ENCODE measurements around the gene POLR3A.

POLR3A gene

GRCh38 chr10:78047314-78047891 lies 18.1 kb upstream of the POLR3A start:
- peak; percentile 70 to 84 (median 76) for DNase-seq (ENCODE audit: low read depth in 2 of 3, low spot score in 1 of 3)

DNA sequence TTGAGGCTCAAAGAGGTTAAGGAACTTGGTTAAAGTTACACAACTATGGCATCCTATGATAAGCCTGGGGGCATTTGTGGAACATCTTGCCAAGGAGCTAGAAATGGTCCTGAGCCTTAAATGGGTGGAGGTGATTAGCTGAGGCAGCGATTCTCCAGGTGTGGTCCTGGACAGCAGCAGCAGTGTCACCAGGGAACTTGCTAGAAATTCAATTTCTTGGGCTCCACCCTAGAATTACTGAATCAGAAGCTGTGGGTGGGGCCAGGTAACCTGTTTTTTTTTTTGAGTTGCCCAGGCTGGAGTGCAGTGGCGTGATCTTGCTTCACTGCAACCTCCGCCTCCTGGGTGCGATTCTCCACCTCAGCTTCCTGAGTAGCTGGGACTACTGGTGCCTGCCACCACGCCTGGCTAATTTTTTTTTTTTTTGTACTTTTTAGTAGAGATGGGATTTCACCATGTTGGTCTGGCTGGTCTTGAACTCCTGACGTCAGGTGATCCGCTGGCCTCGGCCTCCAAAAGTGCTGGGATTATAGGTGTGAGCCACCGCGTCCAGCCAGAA lies 17.5 kb upstream of the POLR3A start:
- DNase-seq (ENCODE audit: low read depth in 2 of 3, low spot score in 1 of 3), result no peak

DNA sequence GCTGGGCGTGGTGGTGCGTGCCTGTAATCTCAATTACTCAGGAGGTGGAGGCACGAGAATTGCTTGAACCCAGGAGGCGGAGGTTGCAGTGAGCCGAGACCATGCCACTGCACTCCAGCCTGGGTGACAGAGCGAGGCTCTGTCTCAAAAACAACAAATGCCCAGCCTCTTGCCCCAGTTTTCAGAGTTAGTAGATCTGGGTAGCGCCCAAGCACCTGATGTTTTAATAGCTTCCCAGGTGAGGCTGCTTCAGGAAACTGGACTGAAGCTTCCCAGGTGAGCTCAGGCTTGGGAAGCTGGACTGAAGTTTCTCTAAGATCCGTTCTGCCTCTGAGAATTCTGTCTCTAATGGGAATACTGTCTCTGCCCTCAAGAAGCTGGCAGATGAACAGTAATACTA lies 16.5 kb upstream of the POLR3A start:
- no peak for DNase-seq (ENCODE audit: low read depth in 2 of 3, low spot score in 1 of 3)

DNA sequence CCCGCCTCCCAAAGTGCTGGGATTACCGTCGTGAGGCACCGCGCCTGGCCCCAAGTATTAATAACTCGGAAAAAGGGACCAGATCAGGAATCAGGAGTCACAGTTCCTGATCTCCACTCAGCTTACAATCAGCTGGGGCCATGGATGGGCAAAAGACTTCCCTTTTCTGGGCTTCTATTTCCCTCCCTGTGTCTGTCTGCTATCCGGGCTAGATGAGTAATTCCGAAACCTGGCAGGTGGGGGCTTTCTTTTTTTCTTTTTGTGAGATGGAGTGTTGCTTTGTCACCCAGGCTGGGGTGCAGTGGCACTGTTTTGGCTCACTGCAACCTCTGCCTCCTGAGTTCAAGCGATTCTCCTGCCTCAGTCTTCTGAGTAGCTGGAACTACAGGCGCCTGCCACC lies 15.9 kb upstream of the POLR3A start:
- DNase-seq (ENCODE audit: low read depth in 2 of 3, low spot score in 1 of 3), result no peak

DNA sequence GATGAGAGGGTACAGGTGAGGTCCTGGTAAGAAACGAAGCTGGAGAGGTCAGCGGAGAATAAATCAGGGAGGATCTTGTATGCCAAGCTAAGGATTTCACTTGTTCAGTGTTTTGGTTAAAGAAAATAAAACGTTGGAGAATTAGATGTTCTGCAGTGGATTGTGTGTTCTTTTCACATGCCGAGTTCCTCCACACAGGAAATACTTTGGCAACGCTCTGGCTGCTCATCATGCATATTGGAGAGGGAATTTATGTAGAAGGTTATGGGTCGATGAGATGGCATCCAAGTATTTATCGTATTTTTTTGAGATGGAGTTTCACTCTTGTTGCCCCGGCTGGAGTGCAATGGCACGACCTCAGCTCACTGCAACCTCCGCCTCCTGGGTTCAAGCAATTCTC lies 15.4 kb upstream of the POLR3A start:
- DNase-seq (ENCODE audit: low read depth in 2 of 3, low spot score in 1 of 3), result no peak

GRCh38 chr10:78044179-78044578 lies 14.9 kb upstream of the POLR3A start:
- no peak for DNase-seq (ENCODE audit: low read depth in 2 of 3, low spot score in 1 of 3)

- no peak for DNase-seq (ENCODE audit: low read depth in 2 of 3, low spot score in 1 of 3)
Measured at GRCh38 chr10:78042752-78043104, 13.4 kb upstream of the POLR3A start.

DNA sequence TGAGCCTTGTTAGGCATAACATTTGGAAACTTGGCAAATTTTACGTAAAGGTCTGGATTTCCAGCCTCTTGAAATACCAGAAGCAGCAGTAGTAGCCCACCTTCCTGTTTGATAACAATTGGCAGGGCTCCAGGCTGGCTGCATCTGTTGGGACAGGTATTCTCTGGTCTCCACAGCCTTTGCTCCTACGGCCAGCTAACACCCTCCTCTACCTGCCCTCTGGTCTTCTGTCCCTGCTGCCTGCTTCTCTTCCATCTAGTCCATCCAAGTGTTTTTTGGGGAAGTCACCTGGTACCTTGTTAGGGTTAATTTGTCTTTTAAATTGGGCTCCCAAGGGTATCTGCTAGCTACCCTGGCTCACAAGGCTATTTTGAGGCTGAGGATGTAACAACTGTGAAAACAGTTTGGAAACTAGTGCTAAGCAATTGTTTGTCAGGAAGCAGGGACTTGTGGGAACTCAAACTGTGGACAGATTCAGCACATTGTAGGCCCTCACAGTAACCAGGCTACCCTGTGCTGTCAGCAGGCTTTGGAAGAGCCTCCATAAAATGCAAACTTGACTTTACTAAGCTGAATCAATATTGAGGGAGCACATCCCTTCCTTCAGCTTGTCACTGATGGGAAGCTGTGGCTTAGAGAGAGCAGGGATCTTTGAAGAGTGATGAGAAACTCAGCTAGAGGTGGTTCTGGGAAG lies 12.9 kb upstream of the POLR3A start:
- DNase-seq (ENCODE audit: low read depth in 2 of 3, low spot score in 1 of 3), result no peak

GRCh38 chr10:78041170-78042057 lies 12.1 kb upstream of the POLR3A start:
- DNase-seq (ENCODE audit: low read depth in 2 of 3, low spot score in 1 of 3), result no peak

DNA sequence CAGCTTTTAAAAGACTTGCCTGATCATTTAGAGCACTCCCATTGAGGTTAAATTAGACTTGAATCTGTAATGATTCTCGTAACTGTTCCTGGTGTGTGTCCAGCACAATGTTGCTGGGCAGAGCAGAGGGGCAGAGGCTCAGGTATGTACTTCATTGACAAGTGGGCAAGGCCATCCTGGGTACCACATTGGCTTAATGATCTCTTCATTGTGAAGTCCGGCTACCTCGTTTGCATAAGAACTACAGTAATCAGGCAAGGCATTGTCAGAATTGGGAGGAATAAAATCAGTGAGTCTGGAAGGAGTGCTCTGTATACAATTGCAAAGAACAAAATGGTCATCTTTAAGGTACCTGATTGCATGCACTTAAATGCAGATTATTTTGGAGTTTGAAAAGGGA lies 10.4 kb upstream of the POLR3A start:
- DNase-seq (ENCODE audit: low read depth in 2 of 3, low spot score in 1 of 3), result no peak

DNA sequence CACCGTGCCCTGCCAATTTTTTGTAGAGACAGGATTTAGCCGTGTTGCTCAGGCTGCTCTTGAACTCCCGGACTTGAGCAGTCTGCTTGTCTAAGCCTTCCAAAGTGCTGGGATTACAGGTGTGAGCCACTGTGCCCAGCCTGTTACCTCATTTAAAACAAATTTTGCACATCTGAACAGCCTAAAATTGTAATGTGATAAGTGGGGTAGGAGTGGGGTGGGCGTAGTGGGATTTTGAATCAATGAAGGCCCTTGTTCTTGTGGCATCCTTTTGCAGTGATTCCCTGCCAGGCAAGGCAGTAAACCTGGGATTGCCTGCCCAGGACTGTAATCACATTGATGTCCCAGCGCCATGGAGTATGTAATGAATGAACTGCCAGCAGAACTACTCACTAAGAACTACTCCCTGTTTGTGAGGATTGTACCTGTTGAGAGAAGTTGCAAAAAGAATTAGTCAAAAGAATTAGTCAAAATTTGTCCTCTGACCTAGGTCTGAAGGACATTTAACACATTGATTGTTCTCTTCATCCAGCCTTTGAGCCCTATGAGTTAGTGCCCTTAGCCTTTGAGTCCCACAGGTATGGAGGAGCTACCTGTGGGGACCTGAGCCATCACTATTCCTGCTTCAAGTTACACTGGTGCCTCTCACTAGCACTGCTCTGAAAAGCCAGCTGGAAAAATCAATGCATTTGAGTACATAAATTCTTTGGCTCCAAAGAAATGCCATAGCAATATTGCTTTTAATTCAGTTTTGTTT lies 9.7 kb upstream of the POLR3A start:
- no peak for DNase-seq (ENCODE audit: low read depth in 2 of 3, low spot score in 1 of 3)

- no peak for DNase-seq (ENCODE audit: low read depth in 2 of 3, low spot score in 1 of 3)
Measured at GRCh38 chr10:78038105-78038504, 8.8 kb upstream of the POLR3A start.

- no peak for DNase-seq (ENCODE audit: low read depth in 2 of 3, low spot score in 1 of 3)
Measured at GRCh38 chr10:78035933-78036583, 6.7 kb upstream of the POLR3A start.

DNA sequence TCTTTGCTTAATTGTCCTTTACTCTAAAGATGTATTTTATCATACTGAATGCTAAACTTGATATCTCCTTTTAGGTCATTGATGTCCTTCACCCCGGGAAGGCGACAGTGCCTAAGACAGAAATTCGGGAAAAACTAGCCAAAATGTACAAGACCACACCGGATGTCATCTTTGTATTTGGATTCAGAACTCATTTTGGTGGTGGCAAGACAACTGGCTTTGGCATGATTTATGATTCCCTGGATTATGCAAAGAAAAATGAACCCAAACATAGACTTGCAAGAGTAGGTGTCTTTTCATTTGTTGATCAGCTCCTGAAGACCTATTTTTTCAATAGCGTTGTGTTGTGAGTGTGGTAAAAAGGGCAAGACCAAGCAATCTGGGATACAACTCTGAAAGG lies 6.1 kb upstream of the POLR3A start:
- no peak for DNase-seq (ENCODE audit: low read depth in 2 of 3, low spot score in 1 of 3)

DNA sequence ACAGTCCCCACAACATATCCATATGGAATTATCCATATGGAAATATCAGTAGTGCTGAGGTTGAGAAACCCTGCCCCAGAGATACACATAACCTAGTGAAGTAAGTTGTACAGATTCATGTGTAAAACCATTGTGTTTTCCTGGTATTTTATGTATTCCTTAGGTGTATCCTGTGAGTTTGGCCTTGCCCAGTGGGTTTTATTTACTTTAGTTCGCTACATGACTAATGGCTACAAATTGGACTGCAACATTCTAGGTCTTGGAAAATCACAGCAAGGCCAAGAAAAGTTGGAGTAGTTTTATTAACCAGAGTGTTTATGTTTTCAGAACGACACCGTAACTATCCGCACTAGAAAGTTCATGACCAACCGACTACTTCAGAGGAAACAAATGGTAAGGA lies 5.7 kb upstream of the POLR3A start:
- no peak for DNase-seq (ENCODE audit: low read depth in 2 of 3, low spot score in 1 of 3)

DNA sequence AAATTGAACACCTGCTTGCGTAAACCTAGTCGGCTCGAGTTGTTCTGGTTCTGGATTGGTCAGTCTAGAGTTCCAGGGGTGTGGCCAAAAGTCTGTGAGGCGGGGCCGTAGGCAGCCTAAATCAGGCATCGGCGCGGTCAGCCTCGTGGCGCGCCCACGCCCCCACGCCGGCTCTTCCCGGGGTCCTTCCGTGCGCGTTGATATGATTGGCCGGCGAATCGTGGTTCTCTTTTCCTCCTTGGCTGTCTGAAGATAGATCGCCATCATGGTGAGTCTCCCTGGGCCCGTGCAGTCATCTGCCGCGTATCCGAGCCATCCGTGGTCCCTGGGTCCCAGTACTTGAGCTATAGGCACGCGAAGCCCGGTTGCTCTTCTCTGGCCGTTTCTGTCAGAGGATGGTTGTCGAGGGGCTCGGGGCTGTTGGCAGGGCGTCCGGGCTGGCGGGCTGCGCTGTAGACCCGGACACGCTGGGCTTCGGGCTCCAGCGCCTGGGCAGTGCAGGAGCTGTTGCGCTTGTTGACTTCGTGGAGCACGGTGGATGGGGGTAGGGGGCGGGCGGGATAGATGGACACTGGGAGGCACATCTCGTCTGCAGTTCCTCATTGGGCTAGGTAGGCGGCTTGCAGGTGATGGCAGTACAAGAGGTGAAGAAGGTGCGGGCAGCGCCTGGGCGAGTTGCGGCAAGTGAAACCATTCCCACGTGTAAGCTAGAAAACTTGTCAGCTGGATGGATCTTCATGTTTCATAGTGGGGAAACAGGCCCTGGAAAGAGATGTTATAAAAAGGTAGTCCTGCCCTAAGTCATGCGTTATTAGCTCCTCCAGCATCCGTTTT lies 4.5 kb upstream of the POLR3A start, which contains the start of gene RPS24:
TSS of gene RPS24 (plus strand) at position 227 of the 834 bp plus-strand sequence. CDS start at position 266, 39 bp downstream.
- peak; percentile 90 to 92 (median 91) for DNase-seq (ENCODE audit: low read depth in 2 of 3, low spot score in 1 of 3)

DNA sequence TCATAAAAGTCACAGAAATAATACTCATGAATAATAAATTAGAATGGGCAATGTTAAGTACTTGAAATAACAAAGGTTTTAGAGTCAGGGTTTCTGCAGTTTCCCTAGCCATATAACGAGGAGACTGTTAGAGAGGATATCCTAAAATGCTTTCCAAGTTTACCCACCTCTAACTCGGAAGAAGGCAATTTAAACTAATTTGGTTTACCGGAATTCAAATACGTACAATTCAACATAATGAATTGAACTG lies 4.0 kb upstream of the POLR3A start:
- no peak for DNase-seq (ENCODE audit: low read depth in 2 of 3, low spot score in 1 of 3)

GRCh38 chr10:78028438-78029268 lies 662 bp downstream of the POLR3A start:
- no peak for DNase-seq (ENCODE audit: low read depth in 2 of 3, low spot score in 1 of 3)

DNA sequence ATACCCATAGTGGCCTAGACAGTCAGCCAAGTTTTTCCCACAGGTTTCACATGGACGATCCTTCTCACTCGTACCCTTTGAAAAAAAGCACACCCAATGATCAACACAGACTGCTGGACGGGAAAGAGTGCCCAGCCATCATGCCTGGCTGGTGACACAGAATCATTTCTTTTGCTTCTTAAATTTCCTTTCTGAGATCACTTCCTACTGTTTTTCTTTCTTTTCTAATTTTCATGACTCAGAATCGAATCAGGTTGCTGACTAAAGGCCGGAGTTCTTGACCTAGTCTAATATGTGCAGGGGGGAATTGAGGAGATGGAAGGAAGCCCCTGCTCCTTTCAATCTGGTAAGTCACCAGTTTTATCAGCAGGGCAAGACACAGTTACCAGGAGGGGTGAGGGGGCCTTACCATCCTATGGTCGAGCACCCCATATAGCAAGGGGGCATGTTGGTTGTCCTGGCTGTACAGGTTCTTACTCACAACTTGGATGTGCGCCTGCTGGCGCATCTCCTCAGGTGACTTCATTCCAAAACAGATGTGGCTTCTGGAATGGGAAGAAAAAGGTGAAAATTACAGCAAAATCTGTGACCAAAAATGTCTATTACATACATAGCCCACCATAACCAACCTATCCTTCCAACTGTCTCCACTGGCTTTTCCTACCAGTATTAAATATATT lies 3.5 kb downstream of the POLR3A start:
- DNase-seq (ENCODE audit: low read depth in 2 of 3, low spot score in 1 of 3), result no peak

Measured in stimulated activated CD4-positive, alpha-beta T cell treated with anti-CD3 and anti-CD28 coated beads, Interleukin-12 subunit alpha, Interleukin-12 subunit beta, amount 100 ng/mL, for 48 hours (primary cell).